Vagina (tissue), 2 donors: ENCODE measurements around the gene CCDC47. TPM values are rescaled to one million over a fixed set of nuclear protein-coding genes. Genes with fewer than 3 reads are reported as not detected.
"Not testable (repeated sequence)": the region's sequence is repeated elsewhere in the genome, so short reads cannot be mapped to it uniquely, and the experiment has no call there.

Experiments used
- DNase-seq, 2 donors: peaks; one replicate each; pipeline ENCODE4 v3.0.0-alpha.2; 2017; ENCODE audit errors: extremely low spot score in 2 of 2
- H3K27ac ChIP-seq: fragments of 200-600 bp; sonication (generic); one replicate; pipeline ENCODE4 v1.5.1; 2019
- H3K27me3 ChIP-seq: fragments of 200-600 bp; sonication (generic); one replicate; pipeline ENCODE4 v1.5.1; 2019
- H3K36me3 ChIP-seq, 2 donors: fragments of 200-600 bp; sonication (generic); one replicate each; pipeline ENCODE4 v1.5.1; 2017 to 2019
- H3K4me1 ChIP-seq: fragments of 200-600 bp; sonication (generic); one replicate; pipeline ENCODE4 v1.5.1; 2019
- H3K4me3 ChIP-seq, 2 donors: fragments of 200-600 bp; sonication (generic); 1 replicate in 1 of 2; 2 replicates in 1 of 2; pipeline ENCODE4 v1.5.1; 2016 to 2019
- H3K9me3 ChIP-seq: fragments of 200-600 bp; sonication (generic); one replicate; pipeline ENCODE4 v1.5.1; 2019
- CTCF ChIP-seq, 3 experiments: fragments of 450-650 bp in 2 of 3; fragments of 200-600 bp in 1 of 3; sonication (generic) in 1 of 3; IDR thresholded peaks; one replicate each; pipeline ENCODE4 v1.5.1; 2017 to 2019; ENCODE audit warnings: antibody characterized with exemption in 3 of 3, mild to moderate bottlenecking in 2 of 3, moderate library complexity in 2 of 3
- POLR2A ChIP-seq, 2 donors: fragments of 450-650 bp; IDR thresholded peaks; one replicate each; pipeline ENCODE4 v1.6.1; 2017; ENCODE audit warnings: antibody characterized with exemption in 2 of 2, mild to moderate bottlenecking in 2 of 2, moderate library complexity in 2 of 2
- POLR2AphosphoS5 ChIP-seq, 2 donors: sonication (generic); formaldehyde crosslinking; IDR thresholded peaks; one replicate each; pipeline ENCODE4 v1.9.0; 2017; ENCODE audit warnings: antibody characterized with exemption in 2 of 2, mild to moderate bottlenecking in 2 of 2, low read depth in 1 of 2; ENCODE audit not compliant: insufficient read depth in 1 of 2
- intact Hi-C: fragments of 100-400 bp; cut with DNase I; formaldehyde crosslinking; loops from one replicate; pipeline ENCODE4 v1.15.1; 2023
- total RNA-seq: library from RNA; depleted of rRNA; stranded (reverse); fragments of >200 nt; gene quantifications from one replicate; pipeline ENCODE4 v1.2.3, GENCODE V29; 2016

Gene CCDC47
- total RNA-seq, 1 donor from 2014 or later = 66.5 TPM

- no peaks in the 10 kb centered on the region for H3K36me3 ChIP-seq
- DNase-seq = no peak
- TF ChIP-seq POLR2AphosphoS5 (IDR thresholded peaks at IDR 0.05; ENCODE audit: insufficient read depth in 1 of 2, low read depth in 1 of 2) (no peak), CTCF (IDR thresholded peaks at IDR 0.05) (no peak), POLR2A (IDR thresholded peaks at IDR 0.05) (no peak)
- H3K4me3 ChIP-seq = peak overlapping the region; percentile 84 to 85
- H3K27ac ChIP-seq = peak overlapping the region; percentile 96
- H3K27me3 ChIP-seq = no peaks in the 10 kb centered on the region
- intact Hi-C loops = no loop called here
- peaks cover 11% of the 10 kb centered on the region for H3K4me1 ChIP-seq
- no peaks in the 10 kb centered on the region for H3K9me3 ChIP-seq
Measured at GRCh38 chr17:63740464-63741142, 32.8 kb downstream of the CCDC47 start.

- no peaks in the 10 kb centered on the region for H3K27me3 ChIP-seq
- H3K36me3 ChIP-seq = no peaks in the 10 kb centered on the region
- H3K4me1 ChIP-seq = peaks cover 9% of the 10 kb centered on the region
- intact Hi-C loops = no loop called here
- no peak overlapping the region for H3K4me3 ChIP-seq
- no peaks in the 10 kb centered on the region for H3K9me3 ChIP-seq
- DNase-seq = no peak
- H3K27ac ChIP-seq = no peak overlapping the region
- TF ChIP-seq CTCF (IDR thresholded peaks at IDR 0.05) = no peak
- no peak for TF ChIP-seq POLR2AphosphoS5 (IDR thresholded peaks at IDR 0.05; ENCODE audit: insufficient read depth in 1 of 2, low read depth in 1 of 2)
- TF ChIP-seq POLR2A (IDR thresholded peaks at IDR 0.05) = no peak
Measured at GRCh38 chr17:63735691-63736090, 37.7 kb downstream of the CCDC47 start.

GRCh38 chr17:63722403-63722802 lies 51.0 kb downstream of the CCDC47 start:
- no peaks in the 10 kb centered on the region for H3K4me1 ChIP-seq
- no peak for DNase-seq
- H3K27ac ChIP-seq = no peak overlapping the region
- no peak overlapping the region for H3K4me3 ChIP-seq
- H3K9me3 ChIP-seq = no peaks in the 10 kb centered on the region
- intact Hi-C loops = no loop called here
- H3K27me3 ChIP-seq = no peaks in the 10 kb centered on the region
- no peak for TF ChIP-seq POLR2A (IDR thresholded peaks at IDR 0.05)
- TF ChIP-seq POLR2AphosphoS5 (IDR thresholded peaks at IDR 0.05; ENCODE audit: insufficient read depth in 1 of 2, low read depth in 1 of 2) = no peak
- no peak for TF ChIP-seq CTCF (IDR thresholded peaks at IDR 0.05)
- peaks cover 0 to 15% of the 10 kb centered on the region in 2 donors for H3K36me3 ChIP-seq

GRCh38 chr17:63720194-63720593 lies 53.2 kb downstream of the CCDC47 start:
- H3K27me3 ChIP-seq, intact Hi-C loops, H3K36me3 ChIP-seq, H3K4me3 ChIP-seq, DNase-seq, H3K9me3 ChIP-seq, H3K4me1 ChIP-seq, H3K27ac ChIP-seq: not testable (repeated sequence)

GRCh38 chr17:63718988-63719387 lies 54.4 kb downstream of the CCDC47 start:
- Histone ChIP-seq H3K36me3 (no peaks in the 10 kb centered on the region), H3K4me1 (no peaks in the 10 kb centered on the region), H3K9me3 (no peaks in the 10 kb centered on the region), H3K27ac (no peak overlapping the region), H3K27me3 (no peaks in the 10 kb centered on the region), H3K4me3 (no peak overlapping the region)
- TF ChIP-seq CTCF (IDR thresholded peaks at IDR 0.05) (no peak), POLR2A (IDR thresholded peaks at IDR 0.05) (no peak), POLR2AphosphoS5 (IDR thresholded peaks at IDR 0.05; ENCODE audit: insufficient read depth in 1 of 2, low read depth in 1 of 2) (no peak)
- intact Hi-C loops = no loop called here
- no peak for DNase-seq
